GM18520 (cell line): Measurements from ENCODE around the gene UCK2.

Experiments
- ATAC-seq: cut with Tn5 transposase; IDR thresholded peaks from one replicate; pipeline ENCODE4 v1.9.1; 2021; ENCODE audit not compliant: unreplicated experiment

The UCK2 gene

GRCh38 chr1:165898837-165899236, 71.4 kb downstream of the UCK2 start:
- no peak for ATAC-seq

GRCh38 chr1:165899461-165899941, 72.1 kb downstream of the UCK2 start:
- no peak for ATAC-seq

GRCh38 chr1:165900576-165901380, 73.4 kb downstream of the UCK2 start:
- no peak for ATAC-seq

GRCh38 chr1:165902565-165902964, 75.2 kb downstream of the UCK2 start:
- no peak for ATAC-seq

GRCh38 chr1:165903672-165904071, 76.3 kb downstream of the UCK2 start:
- no peak for ATAC-seq

GRCh38 chr1:165904948-165905347, 77.5 kb downstream of the UCK2 start:
- no peak for ATAC-seq

- ATAC-seq: no peak
Measured at GRCh38 chr1:165905853-165906252, 78.4 kb downstream of the UCK2 start.

GRCh38 chr1:165907256-165907857, 79.9 kb downstream of the UCK2 start:
- ATAC-seq: no peak

- ATAC-seq: no peak
Measured at GRCh38 chr1:165910764-165911421, 83.5 kb downstream of the UCK2 start.

GRCh38 chr1:165911609-165912281, 84.3 kb downstream of the UCK2 start:
- no peak for ATAC-seq

GRCh38 chr1:165912638-165913037, 85.2 kb downstream of the UCK2 start:
- no peak for ATAC-seq

GRCh38 chr1:165914136-165914798, 86.9 kb downstream of the UCK2 start:
- no peak for ATAC-seq

GRCh38 chr1:165915480-165915879, 88.1 kb downstream of the UCK2 start:
- ATAC-seq: no peak

- no peak for ATAC-seq
Measured at GRCh38 chr1:165915932-165916348, 88.5 kb downstream of the UCK2 start.

GRCh38 chr1:165917166-165917565, 89.8 kb downstream of the UCK2 start:
- no peak for ATAC-seq

- ATAC-seq: no peak
Measured at GRCh38 chr1:165924117-165924516, 96.7 kb downstream of the UCK2 start.

GRCh38 chr1:165925498-165926079, 98.2 kb downstream of the UCK2 start:
- ATAC-seq: no peak

GRCh38 chr1:165927169-165927568, 99.8 kb downstream of the UCK2 start:
- ATAC-seq: peak; percentile 81

GRCh38 chr1:165928075-165928731, 100.8 kb downstream of the UCK2 start:
- no peak for ATAC-seq

- no peak for ATAC-seq
Measured at GRCh38 chr1:165930961-165931360, 103.5 kb downstream of the UCK2 start.
